HG02588 (cell line): ENCODE measurements around the gene SAG.
A peak's percentile ranks its signal among the peaks of the same experiment; 100 is the strongest.
"Not testable (repeated sequence)": the region's sequence is repeated elsewhere in the genome, so short reads cannot be mapped to it uniquely, and the experiment has no call there.

Experiments used
- ATAC-seq: cut with Tn5 transposase; IDR thresholded peaks from one replicate; pipeline ENCODE4 v1.9.1; 2021; ENCODE audit warnings: mild to moderate bottlenecking, moderate library complexity; ENCODE audit not compliant: unreplicated experiment

SAG gene

GRCh38 chr2:233328922-233329321 is 21.3 kb downstream of the SAG start:
- ATAC-seq, result no peak

DNA sequence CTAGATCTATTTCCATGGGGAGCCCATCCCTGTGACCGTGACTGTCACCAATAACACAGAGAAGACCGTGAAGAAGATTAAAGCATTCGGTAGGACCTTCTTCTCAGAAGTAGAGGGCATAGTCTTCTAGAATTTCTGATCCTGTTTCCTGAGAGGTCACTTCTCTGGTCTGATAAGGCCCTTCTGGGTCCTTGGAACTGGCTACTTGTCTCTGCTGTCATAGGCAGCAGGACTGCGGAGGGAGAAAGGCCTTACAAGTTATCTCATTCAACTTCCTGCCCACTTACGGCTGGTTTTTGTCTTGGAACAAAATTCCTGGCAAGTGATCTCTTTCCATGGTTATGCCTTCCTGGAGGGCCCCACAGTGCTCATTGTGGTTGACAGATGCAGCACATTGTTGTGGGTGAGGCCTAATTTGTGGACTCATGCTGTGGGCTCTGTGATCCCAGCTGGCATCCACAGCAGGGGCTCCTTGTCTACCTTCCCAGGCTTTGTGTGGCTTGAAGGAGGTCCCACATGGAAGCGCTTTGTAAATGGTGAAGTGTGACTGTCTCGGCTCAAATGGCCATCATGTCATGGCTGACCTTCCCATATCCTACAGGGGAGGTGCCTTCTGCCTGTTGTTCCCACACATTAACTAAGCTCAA is 22.0 kb downstream of the SAG start:
- ATAC-seq, result no peak

GRCh38 chr2:233331536-233331935 is 23.9 kb downstream of the SAG start:
- ATAC-seq, result peak; percentile 78

GRCh38 chr2:233332125-233332524 is 24.5 kb downstream of the SAG start:
- no peak for ATAC-seq

DNA sequence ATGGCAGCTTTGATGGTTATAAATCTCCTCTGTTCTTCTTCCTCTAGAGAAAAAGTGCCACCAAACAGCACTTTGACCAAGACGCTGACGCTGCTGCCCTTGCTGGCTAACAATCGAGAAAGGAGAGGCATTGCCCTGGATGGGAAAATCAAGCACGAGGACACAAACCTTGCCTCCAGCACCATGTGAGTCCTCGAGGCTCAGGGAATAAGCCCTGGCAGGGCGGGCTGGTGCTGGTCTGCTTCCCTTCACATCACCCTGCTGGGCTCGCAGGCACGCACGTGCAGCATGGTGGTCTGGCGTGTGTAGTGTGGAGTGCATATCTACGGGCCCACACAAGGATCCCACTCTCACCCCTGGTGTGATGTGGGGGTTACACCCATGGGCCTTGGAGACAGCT is 27.3 kb downstream of the SAG start:
- no peak for ATAC-seq

DNA sequence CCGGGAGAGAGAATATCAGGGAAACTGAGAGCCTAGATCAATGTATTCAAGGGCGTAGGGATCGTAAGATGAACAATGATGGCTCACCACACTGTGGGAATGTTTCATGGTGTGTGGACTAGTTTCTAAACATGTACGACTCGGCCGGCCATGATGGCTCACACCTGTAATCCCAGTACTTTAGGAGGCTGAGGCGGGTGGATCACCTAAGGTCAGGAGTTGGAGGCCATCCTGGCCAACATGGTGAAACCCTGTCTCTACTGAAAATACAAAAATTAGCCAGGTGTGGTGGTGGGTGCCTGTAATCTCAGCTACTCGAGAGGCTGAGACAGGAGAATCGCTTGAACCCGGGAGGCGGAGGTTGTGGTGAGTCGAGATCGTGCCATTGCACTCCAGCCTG is 28.5 kb downstream of the SAG start:
- ATAC-seq, result not testable (repeated sequence)

- no peak for ATAC-seq
Observed at GRCh38 chr2:233336541-233336940, 28.9 kb downstream of the SAG start.

DNA sequence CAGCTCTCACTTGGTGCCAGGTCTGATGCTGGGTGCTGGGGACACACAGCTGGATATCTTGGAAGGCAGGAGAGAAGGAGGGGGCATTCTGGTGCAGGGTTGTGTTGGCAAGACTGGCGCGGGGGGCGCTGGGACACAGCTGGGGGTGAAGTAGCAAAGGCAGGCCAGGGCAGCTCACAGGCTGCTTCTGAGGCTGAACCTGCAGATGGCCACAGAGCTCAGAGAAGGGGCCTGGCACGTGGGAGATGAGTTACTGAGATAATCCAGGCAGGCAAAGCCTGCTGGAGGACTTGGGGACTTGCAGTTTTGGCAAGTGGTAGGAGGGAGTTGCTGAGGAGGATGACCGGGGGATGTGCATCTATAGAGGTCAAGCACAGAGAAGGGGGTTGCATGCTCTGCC is 30.4 kb downstream of the SAG start:
- ATAC-seq, result no peak

DNA sequence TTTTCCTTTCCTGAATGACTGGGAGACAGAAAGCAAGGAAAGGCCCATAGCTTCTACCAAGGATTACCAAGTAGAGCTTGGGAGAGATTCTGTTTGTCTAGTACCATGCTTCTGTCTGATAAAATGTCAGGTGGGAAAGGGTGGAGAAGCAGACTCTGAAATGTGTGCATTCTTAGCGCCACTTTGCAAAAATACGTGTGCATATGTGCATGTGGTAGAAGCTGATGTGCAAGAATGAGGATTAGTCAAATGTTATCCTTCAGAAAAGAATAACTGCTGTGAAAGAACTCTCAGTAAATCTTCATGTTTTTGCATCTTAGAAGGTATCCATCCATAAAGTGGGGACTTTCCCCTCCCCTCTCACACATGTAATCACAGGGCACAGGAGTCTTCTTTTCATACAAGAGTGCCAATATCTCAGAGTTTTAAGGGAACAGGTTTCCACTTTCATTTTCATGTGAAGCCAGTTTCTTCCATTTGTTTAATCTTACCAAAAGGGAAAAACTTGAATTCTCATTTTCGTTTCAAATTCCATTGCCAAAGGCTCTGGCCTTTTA is 31.3 kb downstream of the SAG start:
- ATAC-seq, result no peak

DNA sequence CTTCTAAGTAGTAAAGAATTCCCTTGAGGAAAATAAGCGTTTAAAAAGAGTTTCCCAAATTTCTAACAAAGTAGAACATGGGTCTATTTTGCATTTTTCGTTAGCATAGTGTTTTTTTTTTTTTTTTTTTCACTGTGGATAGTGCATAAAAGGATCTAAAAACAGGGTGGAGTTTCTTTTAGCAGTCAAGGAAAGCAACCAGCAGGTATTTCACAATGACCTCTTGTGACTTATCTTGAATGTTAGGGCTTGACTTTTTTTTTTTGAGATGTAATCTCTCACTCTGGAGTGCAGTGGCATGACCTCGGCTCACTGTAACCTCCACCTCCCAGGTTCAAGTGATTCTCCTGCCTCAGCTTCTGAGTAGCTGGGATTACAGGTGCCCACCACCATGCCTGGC is 31.8 kb downstream of the SAG start:
- no peak for ATAC-seq

GRCh38 chr2:233341296-233341695 is 33.7 kb downstream of the SAG start:
- no peak for ATAC-seq

DNA sequence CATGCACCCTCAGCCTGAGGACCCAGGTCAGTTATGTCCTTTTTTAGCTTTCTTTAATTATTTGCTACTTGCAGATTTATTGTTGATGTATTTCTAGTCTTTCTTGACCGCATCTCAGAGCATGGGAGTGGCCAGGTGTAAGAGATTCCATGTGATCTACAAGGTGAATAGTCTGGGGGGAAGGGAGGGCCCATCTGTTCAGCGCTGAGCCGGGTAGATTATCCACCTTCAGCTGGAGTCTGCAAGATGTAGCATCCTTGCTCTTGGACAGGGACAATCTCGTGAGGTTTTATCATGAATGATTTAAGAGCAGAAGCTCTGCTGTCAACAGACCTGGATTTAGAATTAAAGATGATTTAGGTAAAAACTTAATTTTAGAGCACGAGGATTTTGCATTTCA is 34.7 kb downstream of the SAG start:
- no peak for ATAC-seq

GRCh38 chr2:233343171-233343705 is 35.6 kb downstream of the SAG start:
- no peak for ATAC-seq

- no peak for ATAC-seq
Observed at GRCh38 chr2:233346376-233346775, 38.8 kb downstream of the SAG start.

- ATAC-seq, result no peak
Observed at GRCh38 chr2:233346930-233347329, 39.3 kb downstream of the SAG start.

- ATAC-seq, result peak; percentile 56
Observed at GRCh38 chr2:233349005-233349998, 41.7 kb downstream of the SAG start.

DNA sequence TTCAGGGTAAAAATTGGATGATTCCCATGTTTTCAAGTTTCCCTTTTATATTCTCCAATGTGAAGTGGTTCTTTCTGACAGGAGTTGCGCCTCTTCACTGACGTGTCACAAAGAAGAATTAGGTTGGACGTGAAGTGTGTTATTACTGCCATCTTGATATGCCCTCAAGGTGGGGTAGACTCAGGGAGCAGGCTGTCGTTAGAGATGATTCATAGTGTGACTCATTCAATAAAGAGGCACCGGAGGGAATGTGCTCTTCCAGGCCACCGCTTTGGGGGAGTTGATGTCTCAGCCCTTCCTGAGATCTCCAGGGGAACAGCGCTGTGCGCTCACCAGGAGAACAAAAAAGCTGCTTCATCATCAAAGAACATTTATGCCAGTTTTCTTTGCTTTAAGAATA is 43.1 kb downstream of the SAG start:
- no peak for ATAC-seq

DNA sequence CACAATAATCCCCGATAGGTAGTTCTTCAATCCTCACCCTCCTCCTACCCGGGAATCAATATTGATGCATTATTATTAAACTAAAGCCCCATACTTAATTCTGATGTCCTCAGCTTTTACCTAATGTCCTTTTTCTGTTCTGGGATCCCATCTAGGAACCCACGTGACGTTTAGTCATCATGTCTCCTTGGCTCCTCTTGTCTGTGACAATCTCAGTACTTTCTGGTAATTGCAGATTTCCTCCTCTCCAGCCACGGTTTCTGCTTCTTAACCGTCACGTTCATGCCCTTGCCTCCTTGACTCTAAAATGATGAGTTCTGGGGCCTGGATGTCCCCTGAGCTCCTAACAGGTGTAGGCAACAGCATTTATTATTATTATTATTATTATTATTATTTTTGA is 43.8 kb downstream of the SAG start:
- ATAC-seq, result no peak

GRCh38 chr2:233352141-233352842 is 44.7 kb downstream of the SAG start:
- ATAC-seq, result no peak

GRCh38 chr2:233353101-233353768 is 45.6 kb downstream of the SAG start:
- ATAC-seq, result peak; percentile 3
